Measurements from ENCODE around the gene BICC1. TPM values are rescaled to one million over a fixed set of nuclear protein-coding genes. Genes with fewer than 3 reads are reported as not detected.

The BICC1 gene
- under 1 TPM in 1 of 2 experiments, not detected in 1; 0.06 TPM for total RNA-seq

- peak; percentile 64 for ATAC-seq (ENCODE audit: low read depth)
- Mint-ChIP-seq H3K27ac (no peak within 1 kb of the TSS), H3K4me1 (peaks cover 6% of the 10 kb centered on the region), H3K9me3 (no peaks in the 10 kb centered on the region), H3K27me3 (peaks cover 30% of the 10 kb centered on the region), H3K4me3 (peak within 1 kb of the TSS; percentile 76), H3K36me3 (peaks cover 3% of the 10 kb centered on the region)
- peak; percentile 42 for DNase-seq
- POLR2A ChIA-PET, result no interaction called here
These were observed at the start of gene BICC1 for GRCh38 chr10:58512491-58513187. Gene BICC1, plus strand, starts transcription at chr10:58512872. Its CDS starts 272 bp downstream, at chr10:58513144.

GRCh38 chr10:58464956-58465355 is 47.7 kb upstream of the BICC1 start:
- Mint-ChIP-seq H3K36me3 (no peaks in the 10 kb centered on the region), H3K9me3 (peaks cover 5% of the 10 kb centered on the region), H3K27me3 (peaks cover 13% of the 10 kb centered on the region), H3K4me1 (no peaks in the 10 kb centered on the region), H3K27ac (no peak overlapping the region), H3K4me3 (no peak overlapping the region)
- no peak for DNase-seq
- no peak for ATAC-seq (ENCODE audit: low read depth)
- POLR2A ChIA-PET, result no interaction called here

- peaks cover 5% of the 10 kb centered on the region for H3K9me3 Mint-ChIP-seq
These were observed 47.0 kb upstream of the BICC1 start for GRCh38 chr10:58465629-58466028.

GRCh38 chr10:58467931-58468635 is 44.6 kb upstream of the BICC1 start:
- H3K27me3 Mint-ChIP-seq, result peaks cover 24% of the 10 kb centered on the region
- no peaks in the 10 kb centered on the region for H3K4me1 Mint-ChIP-seq
- POLR2A ChIA-PET, result no interaction called here
- H3K4me3 Mint-ChIP-seq, result no peak overlapping the region
- H3K9me3 Mint-ChIP-seq, result peaks cover under 1% of the 10 kb centered on the region
- no peaks in the 10 kb centered on the region for H3K36me3 Mint-ChIP-seq
- no peak for DNase-seq
- H3K27ac Mint-ChIP-seq, result no peak overlapping the region
- ATAC-seq (ENCODE audit: low read depth), result no peak

More at GRCh38 chr10:58465629-58466028, 47.0 kb upstream of the BICC1 start:
- DNase-seq, result no peak
- Mint-ChIP-seq H3K27me3 (peaks cover 15% of the 10 kb centered on the region), H3K36me3 (no peaks in the 10 kb centered on the region), H3K4me3 (no peak overlapping the region), H3K4me1 (no peaks in the 10 kb centered on the region), H3K27ac (no peak overlapping the region)
- POLR2A ChIA-PET, result no interaction called here
- no peak for ATAC-seq (ENCODE audit: low read depth)

- Mint-ChIP-seq H3K4me3 (no peak overlapping the region), H3K4me1 (peaks cover 10% of the 10 kb centered on the region), H3K27me3 (peaks cover 17% of the 10 kb centered on the region), H3K36me3 (no peaks in the 10 kb centered on the region), H3K9me3 (no peaks in the 10 kb centered on the region), H3K27ac (no peak overlapping the region)
- DNase-seq, result no peak
- no peak for ATAC-seq (ENCODE audit: low read depth)
- POLR2A ChIA-PET, result no interaction called here
These were observed 38.7 kb upstream of the BICC1 start for GRCh38 chr10:58473976-58474375.

- Mint-ChIP-seq H3K9me3 (no peaks in the 10 kb centered on the region), H3K4me1 (peaks cover 10% of the 10 kb centered on the region), H3K27ac (no peak overlapping the region), H3K4me3 (no peak overlapping the region), H3K36me3 (no peaks in the 10 kb centered on the region), H3K27me3 (peaks cover 20% of the 10 kb centered on the region)
- POLR2A ChIA-PET, result no interaction called here
- DNase-seq (no peak), ATAC-seq (ENCODE audit: low read depth) (no peak)
These were observed 37.1 kb upstream of the BICC1 start for GRCh38 chr10:58475322-58476277.

- Mint-ChIP-seq H3K4me1 (peaks cover 10% of the 10 kb centered on the region), H3K27me3 (peaks cover 13% of the 10 kb centered on the region), H3K9me3 (no peaks in the 10 kb centered on the region), H3K27ac (peak overlapping the region; percentile 69), H3K4me3 (peak overlapping the region; percentile 12), H3K36me3 (no peaks in the 10 kb centered on the region)
- POLR2A ChIA-PET, result interaction anchor here (0.7 to 1.0 kb wide), 2 partner anchors 38 to 143 kb away, joined by 3 read pairs; no protein-coding TSS in a partner anchor
- peak; percentile 66 for ATAC-seq (ENCODE audit: low read depth)
- peak; percentile 28 for DNase-seq
These were observed 35.5 kb upstream of the BICC1 start for GRCh38 chr10:58477122-58477521.

GRCh38 chr10:58477902-58478301 is 34.8 kb upstream of the BICC1 start:
- ATAC-seq (ENCODE audit: low read depth) (no peak), DNase-seq (no peak)
- H3K27ac Mint-ChIP-seq, result no peak overlapping the region
- peaks cover 15% of the 10 kb centered on the region for H3K27me3 Mint-ChIP-seq
- H3K4me3 Mint-ChIP-seq, result no peak overlapping the region
- no peaks in the 10 kb centered on the region for H3K9me3 Mint-ChIP-seq
- H3K4me1 Mint-ChIP-seq, result peaks cover 10% of the 10 kb centered on the region
- H3K36me3 Mint-ChIP-seq, result no peaks in the 10 kb centered on the region
- POLR2A ChIA-PET, result no interaction called here

GRCh38 chr10:58479045-58479444 is 33.6 kb upstream of the BICC1 start:
- no peak overlapping the region for H3K27ac Mint-ChIP-seq

GRCh38 chr10:58480321-58480720 is 32.4 kb upstream of the BICC1 start:
- ATAC-seq (ENCODE audit: low read depth) (no peak), DNase-seq (no peak)
- POLR2A ChIA-PET, result no interaction called here
- Mint-ChIP-seq H3K36me3 (no peaks in the 10 kb centered on the region), H3K4me3 (no peak overlapping the region), H3K9me3 (no peaks in the 10 kb centered on the region), H3K4me1 (peaks cover 10% of the 10 kb centered on the region), H3K27me3 (peaks cover 12% of the 10 kb centered on the region), H3K27ac (no peak overlapping the region)

More at GRCh38 chr10:58479045-58479444, 33.6 kb upstream of the BICC1 start:
- Mint-ChIP-seq H3K36me3 (no peaks in the 10 kb centered on the region), H3K27me3 (peaks cover 9% of the 10 kb centered on the region), H3K4me3 (no peak overlapping the region), H3K9me3 (no peaks in the 10 kb centered on the region), H3K4me1 (peaks cover 10% of the 10 kb centered on the region)
- POLR2A ChIA-PET, result no interaction called here
- no peak for DNase-seq
- no peak for ATAC-seq (ENCODE audit: low read depth)

- Mint-ChIP-seq H3K9me3 (no peaks in the 10 kb centered on the region), H3K27ac (no peak overlapping the region), H3K4me1 (peaks cover 5% of the 10 kb centered on the region), H3K36me3 (no peaks in the 10 kb centered on the region), H3K27me3 (peaks cover 12% of the 10 kb centered on the region), H3K4me3 (no peak overlapping the region)
- no peak for DNase-seq
- ATAC-seq (ENCODE audit: low read depth), result no peak
- POLR2A ChIA-PET, result no interaction called here
These were observed 31.0 kb upstream of the BICC1 start for GRCh38 chr10:58481569-58482109.

- Mint-ChIP-seq H3K27me3 (peaks cover 16% of the 10 kb centered on the region), H3K4me1 (no peaks in the 10 kb centered on the region), H3K27ac (no peak overlapping the region), H3K9me3 (no peaks in the 10 kb centered on the region), H3K36me3 (no peaks in the 10 kb centered on the region), H3K4me3 (no peak overlapping the region)
- ATAC-seq (ENCODE audit: low read depth) (no peak), DNase-seq (no peak)
- POLR2A ChIA-PET, result no interaction called here
These were observed 25.9 kb upstream of the BICC1 start for GRCh38 chr10:58486821-58487220.

- POLR2A ChIA-PET, result no interaction called here
- H3K27ac Mint-ChIP-seq, result no peak overlapping the region
- H3K9me3 Mint-ChIP-seq, result no peaks in the 10 kb centered on the region
- no peak for ATAC-seq (ENCODE audit: low read depth)
- no peak overlapping the region for H3K4me3 Mint-ChIP-seq
- peaks cover 13% of the 10 kb centered on the region for H3K27me3 Mint-ChIP-seq
- H3K4me1 Mint-ChIP-seq, result no peaks in the 10 kb centered on the region
- H3K36me3 Mint-ChIP-seq, result no peaks in the 10 kb centered on the region
- DNase-seq, result no peak
These were observed 23.8 kb upstream of the BICC1 start for GRCh38 chr10:58488921-58489320.
